COLO668 (cell line): Measurements from ENCODE around the gene CIBAR2.

Experiments
- DNase-seq: peaks from one replicate; lab custom pipeline; 2025; ENCODE audit not compliant: unreplicated experiment; lab: John Stamatoyannopoulos, UW

The CIBAR2 gene

DNA sequence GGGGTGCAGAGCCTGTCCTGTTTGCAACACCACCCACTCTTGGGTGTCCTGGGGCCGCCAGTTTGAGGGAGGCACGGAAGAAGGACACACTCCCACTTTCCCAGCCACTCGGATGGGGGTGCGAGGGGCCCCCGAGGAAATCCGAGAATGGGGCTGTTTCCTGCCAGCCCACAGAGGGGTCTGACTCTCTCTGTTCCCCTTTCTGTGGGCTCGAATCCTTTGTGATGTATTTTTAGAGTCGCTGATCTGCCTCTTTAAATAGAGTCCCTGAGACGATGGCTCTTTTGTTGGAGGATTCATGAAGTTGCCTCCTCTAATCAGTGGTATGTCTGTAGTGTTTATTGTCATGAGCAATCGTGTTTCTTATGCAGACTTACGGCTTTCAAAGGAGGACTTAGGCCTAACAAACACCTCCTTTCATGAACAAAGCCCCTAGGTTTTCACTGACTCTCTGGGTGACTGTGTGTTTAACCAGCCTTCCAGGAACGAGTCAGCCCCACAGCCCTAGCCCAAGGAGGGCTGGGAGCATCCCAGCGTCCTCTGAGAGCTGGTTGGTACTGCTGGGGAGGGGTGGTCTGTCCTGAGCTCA, 29.1 kb downstream of the CIBAR2 start:
- DNase-seq = no peak

DNA sequence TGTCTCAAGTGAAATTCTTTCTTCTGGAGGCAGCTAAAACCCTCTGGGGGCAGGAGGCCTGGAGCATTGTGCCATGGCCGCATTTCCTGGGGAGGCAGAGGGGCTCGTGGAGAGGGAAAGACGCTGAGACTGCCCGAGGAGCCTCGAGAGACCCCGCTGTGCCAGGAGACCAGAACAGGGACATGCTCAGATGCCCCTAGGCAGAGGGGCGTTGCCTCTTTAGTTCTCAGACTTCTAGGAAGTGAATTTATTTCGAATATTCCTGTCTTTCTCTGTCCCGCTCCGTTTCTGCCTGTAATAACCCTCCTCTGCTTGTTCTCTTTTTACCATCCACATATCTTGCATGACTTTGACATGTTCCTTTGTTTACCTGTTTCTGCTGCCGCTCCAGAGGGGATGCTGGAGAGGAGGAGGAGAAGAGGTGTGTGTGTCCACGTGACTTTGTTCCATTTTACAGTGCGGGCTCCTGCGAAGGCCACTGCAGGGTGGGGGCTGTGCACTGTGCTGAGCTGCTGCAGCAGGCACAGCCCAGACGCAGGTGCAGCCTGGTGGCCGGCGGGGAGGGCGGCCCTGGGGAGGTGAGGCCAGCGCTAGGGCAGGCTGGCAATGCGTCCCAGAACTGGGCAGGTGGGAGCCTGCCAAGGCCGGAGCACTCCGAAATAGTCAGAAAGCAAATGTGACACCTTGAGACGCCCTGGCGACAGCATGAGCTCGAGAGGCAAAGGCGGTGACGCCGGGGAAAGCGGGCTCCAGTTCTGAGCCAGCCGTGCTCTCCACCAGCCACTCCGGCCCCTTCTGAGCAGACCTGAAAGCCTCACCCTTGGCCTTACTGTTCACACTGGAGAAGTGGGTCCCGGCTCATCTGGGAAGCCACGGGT, 29.9 kb downstream of the CIBAR2 start:
- DNase-seq = peak; percentile 9

DNA sequence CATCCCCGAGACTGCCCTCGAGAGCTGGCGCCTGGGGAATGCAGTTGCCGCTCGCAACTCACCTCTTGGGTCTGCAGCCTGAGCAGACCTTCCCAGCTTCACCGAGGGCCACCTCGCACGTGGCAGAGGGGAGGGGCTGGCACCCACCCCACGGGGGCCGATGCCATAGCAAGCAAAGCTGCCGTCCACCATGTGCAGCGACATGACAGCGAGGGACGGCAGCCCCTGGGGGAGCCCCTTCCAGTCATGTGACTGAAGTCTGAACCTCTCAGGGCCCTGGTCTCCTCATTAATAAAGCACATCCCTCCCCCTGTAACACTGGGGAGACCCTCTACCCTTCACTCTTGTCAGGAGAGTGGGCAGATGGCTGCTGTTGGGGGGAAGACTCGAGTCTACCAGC, 30.5 kb downstream of the CIBAR2 start:
- DNase-seq = no peak

DNA sequence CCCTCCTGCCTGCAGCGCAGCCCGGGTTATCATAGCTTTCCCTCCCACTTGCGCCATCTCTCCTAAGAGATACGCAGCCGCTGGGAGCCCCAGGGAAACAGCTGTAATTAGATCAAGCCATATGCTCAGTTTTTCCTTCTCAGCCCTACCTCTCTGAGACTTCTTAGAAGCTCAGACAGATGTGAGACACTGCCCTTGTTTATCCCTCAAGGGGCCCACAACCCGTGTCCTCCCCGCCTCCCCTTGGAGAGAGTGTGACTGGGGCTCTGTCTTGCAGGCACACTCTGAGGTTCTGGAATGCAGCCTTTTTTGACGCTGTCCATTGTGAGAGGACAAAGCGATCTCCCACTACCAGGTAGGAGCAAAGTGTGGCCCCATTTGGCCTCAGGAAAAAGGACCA, 31.2 kb downstream of the CIBAR2 start:
- no peak for DNase-seq

DNA sequence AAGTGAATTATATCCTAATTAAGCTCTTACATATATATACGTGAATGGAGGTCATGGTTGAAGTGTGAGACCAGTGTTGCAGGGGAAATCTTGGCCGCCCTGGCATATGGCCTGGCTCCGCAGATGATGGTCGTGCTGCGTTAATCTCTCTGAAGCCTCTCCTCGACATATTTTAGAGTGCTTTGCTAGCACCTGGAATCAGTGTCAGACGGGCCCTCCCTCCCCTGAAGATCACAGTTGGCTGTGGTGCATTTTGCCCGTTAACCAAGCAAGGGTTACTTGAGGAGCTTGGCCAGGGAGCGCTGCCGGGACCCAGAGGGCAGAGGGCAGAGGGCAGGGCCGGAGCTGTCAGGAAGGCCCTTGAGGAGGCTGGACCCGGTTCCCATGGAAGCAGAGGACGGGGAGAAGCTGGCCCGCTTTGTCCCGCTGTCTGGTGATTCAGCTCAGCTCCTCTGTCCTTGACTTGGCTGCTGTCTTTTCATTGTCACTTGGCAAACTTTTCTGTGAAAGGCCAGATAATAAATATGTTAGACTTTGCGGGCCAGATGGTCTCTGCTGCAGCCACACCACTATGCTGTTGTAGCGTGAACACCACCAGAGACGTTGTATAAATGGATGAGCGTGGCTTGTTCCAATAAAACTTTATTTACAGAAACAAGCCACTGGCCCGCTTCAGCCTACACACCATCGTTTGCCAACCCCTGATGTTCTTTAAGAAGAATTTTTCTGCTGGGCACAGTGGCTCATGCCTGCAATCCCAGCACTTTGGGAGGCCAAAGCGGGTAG, 32.3 kb downstream of the CIBAR2 start:
- no peak for DNase-seq

DNA sequence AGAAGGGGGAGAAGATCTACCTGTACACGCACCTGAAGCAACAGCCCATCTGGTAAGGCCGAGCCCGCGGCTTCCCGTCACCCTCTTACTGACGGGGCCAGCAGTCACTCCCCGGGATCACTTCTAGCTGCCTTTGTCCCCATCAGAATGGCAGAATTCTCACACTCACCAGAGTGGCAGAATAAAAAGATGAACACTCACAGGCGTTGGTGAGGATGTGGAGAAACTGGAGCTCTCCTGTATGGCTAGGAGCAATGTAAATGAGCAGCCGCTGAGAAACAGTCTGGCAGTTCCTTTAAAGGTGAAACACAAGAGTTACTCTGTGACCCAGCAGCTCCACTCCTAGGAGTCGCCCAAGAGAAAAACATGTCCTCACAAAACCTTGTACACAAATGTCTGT, 33.3 kb downstream of the CIBAR2 start:
- DNase-seq = no peak

DNA sequence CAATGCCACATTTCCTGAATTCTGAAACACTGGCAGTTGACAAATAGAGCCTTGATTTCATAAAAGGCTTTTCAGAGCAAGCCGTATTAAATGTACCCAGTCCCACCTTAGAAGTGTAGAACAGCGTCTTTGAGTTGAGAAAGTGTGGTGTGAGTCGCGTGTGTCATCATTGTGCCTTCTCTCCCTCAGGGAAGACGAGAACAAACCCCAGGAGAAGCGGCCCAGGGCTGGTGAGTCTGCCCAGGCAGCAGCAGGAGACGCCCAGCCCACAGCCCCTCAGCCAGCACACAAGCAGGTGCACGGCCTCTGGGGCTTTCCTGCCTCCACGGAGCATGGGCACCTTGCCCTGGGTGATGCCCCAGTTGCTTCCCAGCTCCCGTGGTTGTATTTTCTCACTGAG, 34.0 kb downstream of the CIBAR2 start:
- DNase-seq = no peak

DNA sequence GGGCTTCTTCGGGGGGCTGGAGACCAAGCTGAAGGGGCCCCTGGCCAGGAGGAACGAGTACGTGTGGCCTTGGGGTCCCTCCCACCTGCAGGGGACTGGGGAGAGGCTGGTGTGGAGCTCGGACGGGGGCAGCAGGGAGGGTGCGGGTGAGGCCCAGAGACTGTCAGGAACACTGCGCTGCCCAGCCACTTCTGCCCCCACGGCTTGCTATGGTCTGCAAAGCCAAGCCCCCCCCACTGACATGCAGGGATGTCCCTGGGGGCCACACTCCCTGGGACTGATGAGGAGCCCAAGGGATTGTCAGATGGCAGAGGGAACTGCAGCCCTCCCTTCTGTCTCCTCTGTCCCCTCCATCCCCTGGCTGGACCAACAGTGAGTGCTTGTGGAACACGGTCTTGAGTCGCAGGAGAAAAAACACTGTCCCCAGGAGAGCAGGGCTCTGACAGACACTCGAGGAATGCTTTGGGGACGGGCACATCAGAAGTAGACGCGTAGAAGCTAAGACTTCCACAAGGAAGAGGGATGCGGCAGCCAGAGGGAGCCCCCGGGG, 34.6 kb downstream of the CIBAR2 start:
- no peak for DNase-seq

DNA sequence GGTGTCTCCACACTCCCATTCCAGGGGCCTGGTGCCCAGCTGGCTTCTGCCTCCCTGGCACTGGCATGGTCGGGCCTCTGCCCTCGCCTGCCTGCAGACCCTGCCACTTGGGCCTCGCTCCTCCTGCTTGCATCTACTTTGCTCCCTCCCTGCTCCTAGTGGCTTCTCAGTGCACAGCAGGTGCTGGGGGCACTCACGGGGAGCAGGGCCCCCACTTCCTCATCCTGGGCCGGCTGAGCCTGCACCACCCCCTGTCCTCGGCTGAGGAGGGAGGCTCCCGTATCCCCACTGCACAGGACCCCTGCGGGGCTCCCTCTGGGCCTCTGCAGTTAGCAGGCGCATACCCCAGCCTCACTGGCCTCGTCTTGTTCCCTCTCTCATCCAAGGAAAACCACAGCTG, 35.2 kb downstream of the CIBAR2 start:
- no peak for DNase-seq

DNA sequence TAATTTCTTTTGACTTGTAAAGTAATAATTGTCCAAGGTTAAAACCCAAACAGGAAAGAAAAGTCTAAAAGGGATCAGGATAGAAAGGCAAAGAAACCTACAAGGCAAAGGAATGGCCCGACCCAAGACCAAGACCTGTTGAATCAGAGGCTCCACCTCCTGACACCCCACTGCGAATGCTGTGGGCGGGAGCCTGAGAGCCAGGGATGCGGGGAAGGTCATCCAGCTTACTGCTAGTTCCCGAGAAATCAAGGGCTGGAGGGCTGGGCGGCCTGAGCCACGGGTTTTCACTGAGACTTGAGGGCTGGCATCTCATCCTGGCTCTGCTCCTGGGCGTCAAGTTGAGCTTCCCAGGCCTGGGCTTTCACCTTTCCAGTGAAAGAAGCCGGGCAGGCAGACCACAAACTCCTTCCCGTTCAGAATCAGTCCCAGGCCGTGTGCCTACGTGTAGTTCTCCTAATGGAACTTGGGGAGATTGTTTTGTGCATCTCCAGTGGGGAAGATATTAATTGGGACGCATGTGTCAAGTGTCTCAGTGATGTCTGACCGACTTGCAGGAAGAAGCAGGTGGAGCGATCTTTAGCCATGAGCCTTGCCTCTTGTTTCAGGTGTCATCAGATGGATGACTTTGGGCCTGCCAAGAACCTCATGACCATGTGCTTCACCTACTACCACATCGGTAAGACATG, 36.9 kb downstream of the CIBAR2 start:
- DNase-seq = no peak

DNA sequence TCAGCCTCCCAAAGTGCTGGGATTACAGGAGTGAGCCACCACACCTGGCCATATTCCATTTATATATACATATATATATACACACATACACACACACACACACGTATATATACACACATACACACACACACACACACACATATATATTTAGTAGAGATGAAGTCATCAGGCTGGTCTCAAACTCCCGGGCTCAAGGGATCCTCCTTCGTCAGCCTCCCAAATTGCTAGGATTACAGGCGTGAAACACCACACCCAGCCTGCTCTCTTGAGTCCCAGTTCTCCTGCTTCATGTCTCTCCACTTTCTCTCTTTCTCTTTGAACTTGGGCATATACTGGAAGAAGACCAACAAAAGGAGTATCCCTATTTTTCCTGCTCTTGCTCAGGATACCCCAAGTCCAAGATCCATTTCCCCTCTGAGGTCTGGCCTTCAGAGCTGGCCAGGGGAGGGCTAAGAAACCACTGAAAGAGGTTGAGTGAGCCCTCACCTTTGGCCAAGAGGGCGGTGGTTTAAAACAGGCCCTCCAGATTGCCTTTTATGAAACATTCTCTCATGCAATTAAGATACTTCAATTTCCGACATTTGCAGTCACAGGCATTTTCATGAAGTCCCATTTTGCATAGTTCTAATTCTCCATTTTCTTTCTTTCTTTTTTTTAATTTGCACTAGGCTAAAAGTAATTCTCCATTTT, 37.9 kb downstream of the CIBAR2 start:
- no peak for DNase-seq

DNA sequence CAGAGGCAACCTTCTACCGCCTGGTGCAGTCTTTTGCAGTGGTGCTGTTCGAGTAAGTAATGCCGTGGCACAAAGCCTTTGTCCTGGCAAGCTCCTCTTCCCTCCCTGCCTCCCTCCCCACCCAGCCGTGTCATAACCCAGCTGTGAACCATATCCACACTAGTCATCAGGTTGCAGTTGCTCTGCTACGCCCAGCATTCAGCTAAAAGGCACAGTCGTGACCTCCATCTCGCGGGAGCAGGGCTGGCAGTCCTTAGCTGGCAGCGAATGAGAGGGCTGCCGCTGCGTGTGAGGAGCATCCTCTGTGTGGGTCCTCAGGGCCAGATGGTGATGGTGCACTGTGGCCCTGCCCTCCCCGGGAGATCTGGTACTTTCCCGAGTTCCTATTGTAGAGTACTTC, 39.3 kb downstream of the CIBAR2 start:
- DNase-seq = no peak

DNA sequence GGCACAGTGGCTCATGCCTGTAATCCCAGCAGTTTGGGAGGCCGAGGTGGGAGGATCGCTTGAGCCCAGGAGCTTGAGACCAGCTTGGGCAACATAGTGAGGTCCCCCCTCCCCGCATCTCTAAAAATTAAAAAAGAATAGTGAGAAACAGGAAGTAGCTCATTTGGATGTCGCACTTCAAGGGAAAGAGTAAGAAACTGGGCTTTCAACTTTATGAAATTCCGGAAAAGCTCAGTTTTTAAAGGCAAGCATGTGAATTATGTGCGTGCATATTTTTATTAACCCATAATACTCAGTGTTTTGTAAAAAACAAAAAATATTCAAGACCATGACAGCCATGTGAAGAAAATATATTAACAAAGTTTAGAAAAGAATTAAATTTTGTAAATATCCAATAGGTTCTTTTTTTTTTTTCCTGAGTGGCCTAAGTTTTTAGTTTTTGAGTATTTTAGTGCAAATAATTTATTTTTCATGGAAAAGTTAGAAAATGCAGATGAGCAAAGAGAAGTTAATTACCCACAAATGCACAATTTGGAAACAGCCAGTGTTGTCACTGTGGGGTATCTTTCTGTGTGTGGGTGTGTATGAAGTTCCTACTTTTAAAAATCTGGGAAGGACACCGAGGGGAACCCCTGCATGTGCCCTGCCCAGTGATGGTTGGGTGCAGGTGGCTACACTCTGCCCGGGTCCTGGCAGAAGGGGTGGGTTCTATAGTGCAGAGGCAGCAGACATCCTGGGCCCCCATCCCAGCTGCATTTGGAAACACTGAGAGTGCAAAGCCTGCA, 40.0 kb downstream of the CIBAR2 start:
- no peak for DNase-seq

DNA sequence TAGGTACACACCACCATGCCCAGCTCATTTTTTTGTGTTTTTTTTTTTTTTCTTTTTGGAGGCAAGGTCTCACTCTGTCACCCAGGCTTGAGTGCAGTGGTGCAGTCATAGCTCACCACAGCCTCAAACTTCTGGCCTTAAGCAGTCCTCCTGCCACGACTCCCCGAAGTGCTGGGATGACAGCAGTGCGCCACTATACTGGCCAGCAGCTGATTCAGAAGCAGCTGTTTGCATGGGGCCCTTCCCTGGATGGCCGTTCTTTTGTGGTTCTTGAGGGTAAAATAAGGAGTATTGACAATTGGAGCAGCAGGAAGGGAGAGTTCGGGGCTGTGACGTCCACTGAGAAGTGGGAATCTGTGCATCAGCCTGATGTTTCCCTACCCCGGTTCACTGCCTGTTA, 43.1 kb downstream of the CIBAR2 start:
- no peak for DNase-seq

DNA sequence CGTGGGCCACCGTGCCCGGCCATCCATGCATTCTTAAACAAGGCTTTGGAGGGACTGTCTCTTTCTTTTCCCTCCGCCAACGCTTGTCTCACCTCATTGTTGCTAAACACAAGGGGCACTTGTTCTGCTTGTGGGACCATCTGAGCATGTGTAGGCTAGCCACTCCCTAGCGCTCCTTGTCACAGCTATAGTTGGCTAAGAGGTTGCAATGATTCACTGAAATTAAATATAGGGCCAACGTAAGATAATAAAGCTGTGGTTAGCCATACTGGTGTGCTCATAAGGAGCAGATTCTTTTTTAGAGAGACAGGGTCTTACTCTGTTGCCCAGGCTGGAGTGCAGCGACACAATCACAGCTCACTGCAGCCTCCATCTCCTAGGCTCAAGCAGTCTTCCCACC, 43.5 kb downstream of the CIBAR2 start:
- no peak for DNase-seq

DNA sequence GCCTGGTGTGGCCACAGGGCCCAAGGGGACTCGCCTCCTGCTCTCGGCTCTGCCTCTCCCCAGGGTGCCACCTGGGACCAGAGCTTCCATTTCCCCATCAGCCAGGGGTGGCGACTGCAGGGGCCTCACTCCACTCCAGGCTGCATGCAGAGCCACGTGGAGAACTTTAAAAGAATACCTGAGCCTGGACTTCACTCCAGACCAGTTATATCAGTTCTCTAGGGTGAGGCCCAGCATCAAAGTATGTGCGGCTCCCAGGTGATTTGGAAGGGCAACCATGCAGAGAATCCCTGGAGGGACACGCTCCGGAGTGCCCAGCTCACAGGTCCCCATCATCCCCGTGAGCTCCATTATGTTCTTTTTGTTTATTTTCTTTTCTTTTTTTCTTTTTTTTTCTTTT, 44.8 kb downstream of the CIBAR2 start:
- no peak for DNase-seq

DNA sequence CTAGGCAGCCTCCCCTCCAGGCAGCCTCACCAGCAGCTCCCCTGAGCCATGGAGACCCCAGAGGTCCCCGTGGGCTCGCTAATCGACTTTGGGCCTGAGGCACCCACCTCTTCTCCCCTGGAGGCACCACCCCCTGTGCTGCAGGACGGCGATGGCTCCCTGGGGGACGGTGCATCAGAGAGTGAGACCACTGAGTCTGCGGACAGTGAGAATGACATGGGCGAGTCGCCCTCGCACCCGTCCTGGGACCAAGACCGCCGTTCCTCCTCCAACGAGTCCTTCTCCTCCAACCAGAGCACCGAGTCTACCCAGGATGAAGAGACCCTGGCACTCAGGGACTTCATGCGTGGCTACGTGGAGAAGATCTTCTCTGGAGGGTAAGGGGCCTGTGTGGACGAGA, 45.2 kb downstream of the CIBAR2 start:
- no peak for DNase-seq

DNA sequence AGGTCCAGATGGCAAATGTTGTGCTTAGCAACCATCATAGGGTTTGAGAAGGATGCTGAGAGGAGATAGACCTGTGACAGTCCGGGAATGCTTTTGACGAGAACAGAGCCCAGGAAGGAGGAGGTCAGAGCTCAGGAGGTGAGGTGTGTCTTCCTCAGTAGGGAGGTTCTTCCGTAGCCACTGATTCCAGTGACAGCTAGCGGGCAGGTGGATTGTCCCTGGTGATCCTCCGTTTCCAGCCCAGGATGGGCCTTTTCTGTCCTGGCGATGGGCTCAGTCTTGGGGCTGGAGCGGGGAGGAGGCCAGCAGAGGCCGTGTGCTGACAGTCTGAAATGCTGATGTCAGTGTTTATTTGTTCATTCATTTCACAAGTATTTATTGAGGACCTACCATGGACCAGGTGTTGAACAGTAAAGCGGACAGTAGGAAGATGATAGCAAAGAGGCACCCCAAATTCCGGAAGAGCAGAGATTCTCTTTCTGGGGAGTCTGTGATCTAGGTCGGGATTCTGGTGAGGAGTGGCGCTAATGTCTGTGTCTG, 45.9 kb downstream of the CIBAR2 start:
- no peak for DNase-seq

DNA sequence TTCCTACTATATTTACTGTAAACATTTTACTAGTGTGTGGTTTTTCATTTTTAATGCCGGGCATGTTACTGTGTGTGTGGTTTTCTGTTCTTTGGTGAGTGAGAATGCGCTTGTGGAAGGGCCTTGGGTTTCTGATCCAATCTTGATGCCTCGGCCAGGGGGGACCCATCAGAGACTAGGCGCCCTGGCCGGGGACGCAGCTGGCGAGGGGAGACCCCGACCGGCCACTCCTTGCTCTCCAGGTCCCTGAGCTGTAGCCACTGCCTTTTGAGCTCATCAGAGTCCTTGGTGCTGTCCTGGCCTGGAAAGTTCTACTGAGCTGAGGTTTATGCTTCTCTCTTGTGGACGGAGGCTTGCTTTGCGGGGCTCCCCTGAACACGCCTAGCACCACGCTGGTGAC, 47.2 kb downstream of the CIBAR2 start:
- no peak for DNase-seq

DNA sequence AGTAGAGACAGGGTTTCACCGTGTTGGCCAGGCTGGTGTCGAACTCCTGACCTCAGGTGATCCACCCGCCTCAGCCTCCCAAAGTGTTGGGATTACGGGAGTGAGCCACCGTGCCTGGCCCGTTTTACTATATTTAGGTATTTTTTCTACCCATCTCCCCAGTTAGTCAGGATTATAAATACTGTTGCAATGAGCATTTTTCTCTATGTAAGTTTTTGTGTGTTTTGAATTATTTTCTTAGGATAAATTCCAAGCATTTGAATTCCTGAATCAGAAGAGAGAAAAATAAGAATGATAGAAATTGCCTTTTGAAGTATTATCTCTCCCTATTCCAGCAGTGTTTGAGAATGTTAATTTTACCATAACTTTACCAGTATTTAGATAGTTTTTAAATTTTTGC, 48.1 kb downstream of the CIBAR2 start:
- DNase-seq = no peak
